ENCODE results near the gene UAP1L1. TPM values are rescaled to one million over a fixed set of nuclear protein-coding genes. Genes with fewer than 3 reads are reported as not detected.
A peak's percentile ranks its signal among the peaks of the same experiment; 100 is the strongest.

The UAP1L1 gene
- total RNA-seq, 4 donors from 2014 or later = 6.6 to 13.7 (median 7.9) TPM

DNA sequence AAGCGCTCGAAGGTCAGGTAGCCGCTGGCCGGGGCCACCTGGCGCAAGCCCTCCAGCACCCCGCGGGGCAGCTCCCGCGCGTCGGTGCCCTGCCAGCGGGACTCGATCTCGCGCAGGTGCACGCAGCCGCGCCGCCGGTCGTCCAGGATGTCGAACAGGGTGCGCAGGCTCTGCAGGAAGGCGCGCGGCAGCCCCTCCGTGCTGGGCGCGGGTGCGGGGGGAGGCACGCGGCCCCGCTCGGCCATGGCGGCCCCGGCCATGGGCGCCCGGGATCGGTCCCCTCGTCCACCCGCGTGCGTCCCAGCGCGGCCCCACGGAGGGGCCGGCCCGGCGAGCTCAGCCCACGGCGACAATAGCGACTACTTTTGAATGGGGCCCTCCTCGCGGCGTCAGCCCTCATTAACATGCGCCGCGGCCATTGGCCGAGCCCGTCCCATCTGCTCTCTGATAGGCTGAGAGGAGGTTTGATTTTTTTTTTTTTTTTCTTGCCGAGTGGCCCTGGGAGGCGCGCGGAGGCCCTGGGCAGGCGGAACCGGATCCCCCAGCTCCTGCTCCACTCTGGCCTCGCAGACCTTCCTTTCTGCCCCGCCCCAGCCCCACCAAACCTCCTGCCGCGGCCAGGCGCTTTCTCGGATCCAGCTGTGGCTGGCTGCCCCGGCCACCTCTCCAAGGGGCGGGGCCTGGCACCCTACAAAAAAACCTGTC, 7.0 kb upstream of the UAP1L1 start, which contains the start of gene SAPCD2:
TSS of gene SAPCD2 (minus strand) at position 357 of the 705 bp plus-strand sequence. CDS start at position 260, 97 bp downstream.
- peak; percentile 85 to 97 for DNase-seq (ENCODE audit: low spot score in 2 of 2)
- peak within 1 kb of the TSS; percentile 7 for H3K4me3 ChIP-seq (ENCODE audit: low read depth, poor library complexity, severe bottlenecking)
- 0 to 1% methylated on average over 30 to 35 of the region's 74 CpGs for WGBS, 2 donors
- TF ChIP-seq, protein P1, sequence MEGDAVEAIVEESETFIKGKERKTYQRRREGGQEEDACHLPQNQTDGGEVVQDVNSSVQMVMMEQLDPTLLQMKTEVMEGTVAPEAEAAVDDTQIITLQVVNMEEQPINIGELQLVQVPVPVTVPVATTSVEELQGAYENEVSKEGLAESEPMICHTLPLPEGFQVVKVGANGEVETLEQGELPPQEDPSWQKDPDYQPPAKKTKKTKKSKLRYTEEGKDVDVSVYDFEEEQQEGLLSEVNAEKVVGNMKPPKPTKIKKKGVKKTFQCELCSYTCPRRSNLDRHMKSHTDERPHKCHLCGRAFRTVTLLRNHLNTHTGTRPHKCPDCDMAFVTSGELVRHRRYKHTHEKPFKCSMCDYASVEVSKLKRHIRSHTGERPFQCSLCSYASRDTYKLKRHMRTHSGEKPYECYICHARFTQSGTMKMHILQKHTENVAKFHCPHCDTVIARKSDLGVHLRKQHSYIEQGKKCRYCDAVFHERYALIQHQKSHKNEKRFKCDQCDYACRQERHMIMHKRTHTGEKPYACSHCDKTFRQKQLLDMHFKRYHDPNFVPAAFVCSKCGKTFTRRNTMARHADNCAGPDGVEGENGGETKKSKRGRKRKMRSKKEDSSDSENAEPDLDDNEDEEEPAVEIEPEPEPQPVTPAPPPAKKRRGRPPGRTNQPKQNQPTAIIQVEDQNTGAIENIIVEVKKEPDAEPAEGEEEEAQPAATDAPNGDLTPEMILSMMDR (IDR thresholded peaks at IDR 0.05) = no peak
- TF ChIP-seq POLR2A (IDR thresholded peaks at IDR 0.05) = no peak
- intact Hi-C loops (cut with DNase I; ENCODE audit: low total_unique reads) = no loop called here

DNA sequence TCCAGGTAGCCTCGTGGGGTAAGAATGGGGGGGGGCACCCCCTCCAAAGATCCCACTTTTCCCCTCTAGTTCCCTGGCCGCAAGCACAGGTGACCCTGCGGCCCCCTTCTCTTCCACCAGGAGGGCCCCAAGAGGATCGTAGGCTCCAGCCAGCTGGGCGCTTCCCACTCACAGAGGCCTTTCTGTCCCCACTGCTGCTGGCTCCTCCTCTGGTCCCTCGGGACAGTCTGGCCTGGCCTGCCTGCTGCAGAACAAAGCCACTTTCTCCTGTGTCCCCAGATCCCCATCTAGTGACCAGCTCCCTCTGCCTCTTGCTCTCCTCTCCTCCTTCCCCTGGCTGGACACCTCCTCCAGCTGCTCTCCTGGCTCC, 6.4 kb upstream of the UAP1L1 start:
- no peak overlapping the region for H3K4me3 ChIP-seq (ENCODE audit: low read depth, poor library complexity, severe bottlenecking)
- DNase-seq (ENCODE audit: low spot score in 2 of 2) = no peak
- WGBS, 2 donors = 27 to 32% methylated on average over 6 of the region's 6 CpGs
- TF ChIP-seq, protein P1 (IDR thresholded peaks at IDR 0.05) = no peak
- TF ChIP-seq POLR2A (IDR thresholded peaks at IDR 0.05) = no peak
- intact Hi-C loops (cut with DNase I; ENCODE audit: low total_unique reads) = no loop called here

DNA sequence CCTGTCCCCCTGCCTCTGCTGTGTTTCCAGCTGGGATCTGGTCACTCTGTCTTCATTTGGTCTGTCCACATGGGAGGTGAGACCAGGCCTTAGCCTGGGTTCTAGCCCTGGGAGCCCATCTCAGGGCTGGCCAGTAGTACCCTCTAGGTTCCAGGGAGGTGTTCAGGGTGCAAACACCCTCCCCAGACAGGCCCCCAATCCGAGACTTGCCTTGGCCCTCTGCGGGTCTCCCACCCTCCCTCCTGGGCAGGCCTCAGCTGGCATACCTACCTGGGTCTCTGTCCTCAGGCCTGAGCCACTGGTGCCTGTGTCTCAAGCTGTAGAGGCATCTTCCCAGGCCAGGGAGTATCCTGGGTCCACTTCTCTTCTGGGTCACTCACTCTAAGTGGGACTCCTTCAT, 6.0 kb upstream of the UAP1L1 start:
- no peak overlapping the region for H3K4me3 ChIP-seq (ENCODE audit: low read depth, poor library complexity, severe bottlenecking)
- DNase-seq (ENCODE audit: low spot score in 2 of 2) = no peak
- TF ChIP-seq POLR2A (IDR thresholded peaks at IDR 0.05) = no peak
- TF ChIP-seq, protein P1 (IDR thresholded peaks at IDR 0.05) = no peak
- WGBS, 2 donors = 64 to 86% methylated on average over 2 of the region's 2 CpGs
- intact Hi-C loops (cut with DNase I; ENCODE audit: low total_unique reads) = no loop called here

DNA sequence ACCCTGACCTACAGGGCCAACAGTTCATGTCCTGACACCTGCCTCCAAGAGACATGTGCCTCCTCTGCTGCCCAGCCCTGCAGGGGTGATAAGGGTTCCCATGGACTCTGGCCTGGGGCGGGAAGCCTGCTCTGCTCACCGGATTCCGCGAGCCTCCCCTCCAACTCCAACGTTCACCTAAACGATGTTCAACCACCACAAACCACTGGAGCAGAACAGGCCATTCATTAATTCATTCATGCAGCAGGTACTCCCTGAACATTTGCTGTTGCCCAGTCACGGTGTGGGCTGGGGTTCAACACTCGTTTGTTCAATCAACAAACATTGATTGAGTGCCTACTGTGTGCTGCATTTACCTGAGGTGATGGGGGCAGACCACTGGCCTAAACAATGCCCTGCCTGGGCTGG, 3.3 kb upstream of the UAP1L1 start:
- intact Hi-C loops (cut with DNase I; ENCODE audit: low total_unique reads) = no loop called here
- 92 to 93% methylated on average over 8 of the region's 8 CpGs for WGBS, 2 donors
- no peak for DNase-seq (ENCODE audit: low spot score in 2 of 2)
- TF ChIP-seq, protein P1 (IDR thresholded peaks at IDR 0.05) = no peak
- TF ChIP-seq POLR2A (IDR thresholded peaks at IDR 0.05) = no peak
- no peak overlapping the region for H3K4me3 ChIP-seq (ENCODE audit: low read depth, poor library complexity, severe bottlenecking)

DNA sequence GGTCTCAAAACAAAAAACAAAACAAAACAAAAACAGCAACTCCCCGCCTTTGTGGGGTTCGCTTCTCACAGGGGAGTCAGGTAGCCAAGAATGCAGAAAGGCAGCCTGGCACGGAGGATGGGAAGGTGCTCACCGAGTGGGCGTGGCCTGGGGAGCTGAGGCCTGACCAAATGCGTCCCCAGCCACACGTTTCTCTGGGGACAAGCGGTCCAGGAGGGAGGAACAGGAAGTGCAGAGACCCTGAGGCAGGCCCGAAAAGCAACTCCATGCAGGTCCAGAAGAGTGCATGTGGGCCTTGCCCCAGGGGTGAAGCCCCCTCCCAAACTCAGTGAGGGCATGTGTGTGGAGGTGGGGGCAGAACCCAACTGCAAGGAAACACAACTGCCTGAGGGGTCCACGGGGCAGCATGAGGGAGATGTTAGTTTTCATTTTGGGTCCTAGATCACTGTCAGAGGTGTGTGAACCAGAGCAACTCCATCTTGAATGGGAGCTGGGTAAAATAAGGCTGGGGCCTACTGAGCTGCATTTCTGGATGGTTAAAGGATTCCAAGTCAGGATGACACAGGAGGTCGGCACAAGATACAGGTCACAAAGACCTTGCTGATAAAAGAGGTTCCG, 2.6 kb upstream of the UAP1L1 start:
- intact Hi-C loops (cut with DNase I; ENCODE audit: low total_unique reads) = no loop called here
- no peak for DNase-seq (ENCODE audit: low spot score in 2 of 2)
- H3K4me3 ChIP-seq (ENCODE audit: low read depth, poor library complexity, severe bottlenecking) = no peak overlapping the region
- no peak for TF ChIP-seq POLR2A (IDR thresholded peaks at IDR 0.05)
- TF ChIP-seq, protein P1 (IDR thresholded peaks at IDR 0.05) = no peak
- 71 to 80% methylated on average over 12 of the region's 12 CpGs for WGBS, 2 donors
